ENCODE results near the gene TRNT1.

DNA sequence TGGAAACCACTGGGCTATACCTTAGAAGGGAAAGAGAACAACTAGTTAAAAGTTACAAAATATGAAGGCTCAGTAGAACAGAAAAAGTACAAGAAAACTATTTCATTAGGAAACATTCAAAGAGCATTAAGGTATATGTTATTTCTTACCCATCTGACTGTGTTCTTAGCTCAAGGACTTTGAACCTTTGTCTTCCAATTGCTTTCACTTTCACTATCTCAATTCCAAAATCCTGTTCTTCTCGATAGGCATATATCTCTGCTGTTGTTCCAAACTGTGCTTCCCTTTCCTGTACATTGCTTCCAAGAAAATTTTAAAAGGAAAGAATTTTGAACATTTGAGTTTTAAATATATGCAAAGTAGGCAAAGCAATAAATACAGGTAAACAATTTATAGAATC, 45.9 kb downstream of the TRNT1 start:
- TF ChIP-seq, protein P1, sequence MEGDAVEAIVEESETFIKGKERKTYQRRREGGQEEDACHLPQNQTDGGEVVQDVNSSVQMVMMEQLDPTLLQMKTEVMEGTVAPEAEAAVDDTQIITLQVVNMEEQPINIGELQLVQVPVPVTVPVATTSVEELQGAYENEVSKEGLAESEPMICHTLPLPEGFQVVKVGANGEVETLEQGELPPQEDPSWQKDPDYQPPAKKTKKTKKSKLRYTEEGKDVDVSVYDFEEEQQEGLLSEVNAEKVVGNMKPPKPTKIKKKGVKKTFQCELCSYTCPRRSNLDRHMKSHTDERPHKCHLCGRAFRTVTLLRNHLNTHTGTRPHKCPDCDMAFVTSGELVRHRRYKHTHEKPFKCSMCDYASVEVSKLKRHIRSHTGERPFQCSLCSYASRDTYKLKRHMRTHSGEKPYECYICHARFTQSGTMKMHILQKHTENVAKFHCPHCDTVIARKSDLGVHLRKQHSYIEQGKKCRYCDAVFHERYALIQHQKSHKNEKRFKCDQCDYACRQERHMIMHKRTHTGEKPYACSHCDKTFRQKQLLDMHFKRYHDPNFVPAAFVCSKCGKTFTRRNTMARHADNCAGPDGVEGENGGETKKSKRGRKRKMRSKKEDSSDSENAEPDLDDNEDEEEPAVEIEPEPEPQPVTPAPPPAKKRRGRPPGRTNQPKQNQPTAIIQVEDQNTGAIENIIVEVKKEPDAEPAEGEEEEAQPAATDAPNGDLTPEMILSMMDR (optimal IDR thresholded peaks at IDR 0.05 in 1 of 3, IDR thresholded peaks at IDR 0.05 in 1 of 3, conservative IDR thresholded peaks at IDR 0.05 in 1 of 3; ENCODE audit: extremely low read depth in 1 of 3, insufficient read depth in 2 of 3, low read length in 3 of 3), result no peak
- TF ChIP-seq EZH2 (IDR thresholded peaks at IDR 0.05; ENCODE audit: low read length), result no peak

Measured in keratinocyte (primary cell).